Liver (tissue), 9 donors: ENCODE results near the gene NAV2. TPM values are rescaled to one million over a fixed set of nuclear protein-coding genes. Genes with fewer than 3 reads are reported as not detected.

Experiments used
- DNase-seq: peaks from one replicate; pipeline ENCODE4 v3.0.0-alpha.2; 2017; ENCODE audit warnings: low spot score
- H3K27ac ChIP-seq, 2 donors: one replicate each; pipeline ENCODE4 v1.7.0; 2013; ENCODE audit warnings: inconsistent platforms in 2 of 2, low read length in 2 of 2, control low read depth in 1 of 2, low read depth in 1 of 2, mild to moderate bottlenecking in 1 of 2
- H3K27me3 ChIP-seq, 4 donors: one replicate each; pipeline versions ENCODE4 v1.6.1 to v1.7.0; 2013; ENCODE audit warnings: low read length in 3 of 4, inconsistent platforms in 1 of 4, mild to moderate bottlenecking in 1 of 4, moderate library complexity in 1 of 4; ENCODE audit not compliant: control insufficient read depth in 4 of 4, insufficient read depth in 4 of 4
- H3K36me3 ChIP-seq, 4 donors: one replicate each; pipeline versions ENCODE4 v1.6.1 to v1.7.0; 2013; ENCODE audit warnings: low read length in 3 of 4, mild to moderate bottlenecking in 3 of 4, low read depth in 1 of 4, moderate library complexity in 1 of 4; ENCODE audit not compliant: control insufficient read depth in 4 of 4, insufficient read depth in 3 of 4
- H3K4me1 ChIP-seq, 4 donors: one replicate each; pipeline versions ENCODE4 v1.6.1 to v1.7.0; 2013; ENCODE audit warnings: low read length in 3 of 4, mild to moderate bottlenecking in 3 of 4, moderate library complexity in 1 of 4; ENCODE audit not compliant: control insufficient read depth in 4 of 4, insufficient read depth in 4 of 4
- H3K4me3 ChIP-seq, 3 donors: one replicate each; pipeline versions ENCODE4 v1.6.1 to v1.7.0; 2013; ENCODE audit warnings: low read length in 3 of 3, control low read depth in 1 of 3, low read depth in 1 of 3, mild to moderate bottlenecking in 1 of 3
- H3K9ac ChIP-seq, 2 donors: one replicate each; pipeline ENCODE4 v1.7.0; 2013; ENCODE audit warnings: low read length in 2 of 2, mild to moderate bottlenecking in 2 of 2, moderate library complexity in 2 of 2, control low read depth in 1 of 2, low read depth in 1 of 2
- H3K9me3 ChIP-seq, 4 donors: one replicate each; pipeline versions ENCODE4 v1.6.1 to v1.7.0; 2013; ENCODE audit warnings: low read length in 3 of 4; ENCODE audit not compliant: control insufficient read depth in 4 of 4
- EGR1 ChIP-seq, 2 donors: IDR thresholded peaks; 2 replicates each; pipeline ENCODE4 v1.6.1; 2016 to 2018; ENCODE audit warnings: antibody characterized with exemption in 2 of 2, low read depth in 2 of 2
- FOXA1 ChIP-seq: IDR thresholded peaks from 2 replicates; pipeline ENCODE4 v1.6.1; 2016; ENCODE audit warnings: antibody characterized with exemption
- FOXA2 ChIP-seq: IDR thresholded peaks from 2 replicates; pipeline ENCODE4 v1.6.1; 2016; ENCODE audit warnings: antibody characterized with exemption
- GABPA ChIP-seq, 2 donors: IDR thresholded peaks in 1 of 2; conservative IDR thresholded peaks in 1 of 2; 2 replicates each; pipeline ENCODE4 v1.6.1; 2016; ENCODE audit warnings: antibody characterized with exemption in 2 of 2, mild to moderate bottlenecking in 1 of 2, moderate library complexity in 1 of 2
- HNF4A ChIP-seq, 2 donors: conservative IDR thresholded peaks; 2 replicates each; pipeline ENCODE4 v1.6.1; 2016; ENCODE audit warnings: antibody characterized with exemption in 2 of 2, mild to moderate bottlenecking in 2 of 2
- HNF4G ChIP-seq: IDR thresholded peaks from 2 replicates; pipeline ENCODE4 v1.6.1; 2016; ENCODE audit warnings: antibody characterized with exemption
- JUND ChIP-seq, 2 donors: IDR thresholded peaks; 2 replicates each; pipeline ENCODE4 v1.6.1; 2016; ENCODE audit warnings: antibody characterized with exemption in 2 of 2
- MAX ChIP-seq: IDR thresholded peaks from 2 replicates; pipeline ENCODE4 v1.6.1; 2016; ENCODE audit warnings: antibody characterized with exemption
- NR2F2 ChIP-seq: IDR thresholded peaks from 2 replicates; pipeline ENCODE4 v1.6.1; 2016; ENCODE audit warnings: antibody characterized with exemption
- RAD21 ChIP-seq, 2 donors: IDR thresholded peaks; 2 replicates each; pipeline ENCODE4 v1.6.1; 2016; ENCODE audit warnings: antibody characterized with exemption in 2 of 2, mild to moderate bottlenecking in 2 of 2
- REST ChIP-seq: IDR thresholded peaks from 2 replicates; pipeline ENCODE4 v1.6.1; 2016; ENCODE audit warnings: antibody characterized with exemption, mild to moderate bottlenecking
- RXRA ChIP-seq, 2 donors: IDR thresholded peaks; 2 replicates each; pipeline ENCODE4 v1.6.1; 2017 to 2018; ENCODE audit warnings: antibody characterized with exemption in 2 of 2, mild to moderate bottlenecking in 1 of 2
- SP1 ChIP-seq: IDR thresholded peaks from 2 replicates; pipeline ENCODE4 v1.6.1; 2018; ENCODE audit warnings: antibody characterized with exemption, mild to moderate bottlenecking
- TAF1 ChIP-seq: conservative IDR thresholded peaks from 2 replicates; pipeline ENCODE4 v1.6.1; 2016; ENCODE audit warnings: antibody characterized with exemption, mild to moderate bottlenecking
- YY1 ChIP-seq: IDR thresholded peaks from 2 replicates; pipeline ENCODE4 v1.6.1; 2016; ENCODE audit warnings: antibody characterized with exemption, mild to moderate bottlenecking
- WGBS: extraction: QIAGEN DNeasy Blood & Tissue Kit; methylation state at CpG from one replicate; pipeline ENCODE4 v1.1.7; 2013; 5-methylcytosine and 5-hydroxymethylcytosine counted together
- polyA plus RNA-seq, 2 donors: library from polyadenylated mRNA; stranded (reverse) in 1 of 2; unstranded in 1 of 2; fragments of 200-250 nt in 1 of 2; fragments of >200 nt in 1 of 2; fragmentation: Nextera tagmentation in 1 of 2; extraction: Ambion mirVana in 1 of 2; gene quantifications; one replicate each; pipeline versions ENCODE4 v1.2.1 to v1.2.3, GENCODE V29; 2013 to 2015
- total RNA-seq, 2 donors: library from RNA; depleted of rRNA; stranded (reverse); fragments of >200 nt; gene quantifications; one replicate each; pipeline ENCODE4 v1.2.3, GENCODE V29; 2014
- TF ChIP-seq, protein P1 (sequence below): IDR thresholded peaks from 2 replicates; pipeline ENCODE4 v1.6.1; 2016; ENCODE audit warnings: antibody characterized with exemption
- TF ChIP-seq, protein P2 (sequence below): fragments of 150-350 bp; IDR thresholded peaks from 2 replicates; pipeline ENCODE4 v1.5.1; 2017; ENCODE audit warnings: improper control_type of control experiment, low read depth, low read length; ENCODE audit not compliant: missing input control
- TF ChIP-seq, protein P3 (sequence below): IDR thresholded peaks from 2 replicates; pipeline ENCODE4 v1.6.1; 2016; ENCODE audit warnings: antibody characterized with exemption
- donor health status: healthy.
- donor health status: healthy.
- donor health status: healthy.
- donor health status: healthy.
- donor health status: healthy.

Gene NAV2
- total and polyA plus RNA-seq, 4 donors = 6.3 to 20.5 (median 11.6) TPM

- peak overlapping the region; percentile 62 to 64 for H3K27ac ChIP-seq
- H3K4me1 ChIP-seq = peaks cover 0 to 33% (median 16%) of the 10 kb centered on the region in 4 donors
- no peak for DNase-seq
- no peaks in the 10 kb centered on the region for H3K36me3 ChIP-seq
- H3K9me3 ChIP-seq = no peaks in the 10 kb centered on the region
- H3K9ac ChIP-seq = no peak overlapping the region
- H3K4me3 ChIP-seq = no peak overlapping the region
- WGBS = 66% methylated on average over 8 of the region's 8 CpGs
- H3K27me3 ChIP-seq = no peaks in the 10 kb centered on the region
- TF ChIP-seq RXRA (IDR thresholded peaks at IDR 0.05) (peak; percentile 51 to 65), HNF4A (conservative IDR thresholded peaks at IDR 0.05) (peak; percentile 69 to 82), TAF1 (no peak), RAD21 (IDR thresholded peaks at IDR 0.05) (peak in 1 of 2 donors; percentile 35), NR2F2 (peak; percentile 27), FOXA1 (no peak), MAX (peak; percentile 30), REST (no peak), FOXA2 (no peak), GABPA (IDR thresholded peaks at IDR 0.05 in 1 of 2, conservative IDR thresholded peaks at IDR 0.05 in 1 of 2) (no peak), SP1 (peak; percentile 64), EGR1 (IDR thresholded peaks at IDR 0.05; ENCODE audit: low read depth in 2 of 2) (no peak), HNF4G (no peak), JUND (IDR thresholded peaks at IDR 0.05) (peak; percentile 89 to 91), YY1 (peak; percentile 52)
- TF ChIP-seq, protein P1, sequence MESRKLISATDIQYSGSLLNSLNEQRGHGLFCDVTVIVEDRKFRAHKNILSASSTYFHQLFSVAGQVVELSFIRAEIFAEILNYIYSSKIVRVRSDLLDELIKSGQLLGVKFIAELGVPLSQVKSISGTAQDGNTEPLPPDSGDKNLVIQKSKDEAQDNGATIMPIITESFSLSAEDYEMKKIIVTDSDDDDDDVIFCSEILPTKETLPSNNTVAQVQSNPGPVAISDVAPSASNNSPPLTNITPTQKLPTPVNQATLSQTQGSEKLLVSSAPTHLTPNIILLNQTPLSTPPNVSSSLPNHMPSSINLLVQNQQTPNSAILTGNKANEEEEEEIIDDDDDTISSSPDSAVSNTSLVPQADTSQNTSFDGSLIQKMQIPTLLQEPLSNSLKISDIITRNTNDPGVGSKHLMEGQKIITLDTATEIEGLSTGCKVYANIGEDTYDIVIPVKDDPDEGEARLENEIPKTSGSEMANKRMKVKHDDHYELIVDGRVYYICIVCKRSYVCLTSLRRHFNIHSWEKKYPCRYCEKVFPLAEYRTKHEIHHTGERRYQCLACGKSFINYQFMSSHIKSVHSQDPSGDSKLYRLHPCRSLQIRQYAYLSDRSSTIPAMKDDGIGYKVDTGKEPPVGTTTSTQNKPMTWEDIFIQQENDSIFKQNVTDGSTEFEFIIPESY = no peak
- TF ChIP-seq, protein P2, sequence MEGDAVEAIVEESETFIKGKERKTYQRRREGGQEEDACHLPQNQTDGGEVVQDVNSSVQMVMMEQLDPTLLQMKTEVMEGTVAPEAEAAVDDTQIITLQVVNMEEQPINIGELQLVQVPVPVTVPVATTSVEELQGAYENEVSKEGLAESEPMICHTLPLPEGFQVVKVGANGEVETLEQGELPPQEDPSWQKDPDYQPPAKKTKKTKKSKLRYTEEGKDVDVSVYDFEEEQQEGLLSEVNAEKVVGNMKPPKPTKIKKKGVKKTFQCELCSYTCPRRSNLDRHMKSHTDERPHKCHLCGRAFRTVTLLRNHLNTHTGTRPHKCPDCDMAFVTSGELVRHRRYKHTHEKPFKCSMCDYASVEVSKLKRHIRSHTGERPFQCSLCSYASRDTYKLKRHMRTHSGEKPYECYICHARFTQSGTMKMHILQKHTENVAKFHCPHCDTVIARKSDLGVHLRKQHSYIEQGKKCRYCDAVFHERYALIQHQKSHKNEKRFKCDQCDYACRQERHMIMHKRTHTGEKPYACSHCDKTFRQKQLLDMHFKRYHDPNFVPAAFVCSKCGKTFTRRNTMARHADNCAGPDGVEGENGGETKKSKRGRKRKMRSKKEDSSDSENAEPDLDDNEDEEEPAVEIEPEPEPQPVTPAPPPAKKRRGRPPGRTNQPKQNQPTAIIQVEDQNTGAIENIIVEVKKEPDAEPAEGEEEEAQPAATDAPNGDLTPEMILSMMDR = no peak
- TF ChIP-seq, protein P3, sequence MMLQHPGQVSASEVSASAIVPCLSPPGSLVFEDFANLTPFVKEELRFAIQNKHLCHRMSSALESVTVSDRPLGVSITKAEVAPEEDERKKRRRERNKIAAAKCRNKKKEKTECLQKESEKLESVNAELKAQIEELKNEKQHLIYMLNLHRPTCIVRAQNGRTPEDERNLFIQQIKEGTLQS = peak; percentile 96
Observed at GRCh38 chr11:19978668-19979518, 266.3 kb downstream of the NAV2 start.
